ENCODE measurements around the gene PLXDC1.

DNA sequence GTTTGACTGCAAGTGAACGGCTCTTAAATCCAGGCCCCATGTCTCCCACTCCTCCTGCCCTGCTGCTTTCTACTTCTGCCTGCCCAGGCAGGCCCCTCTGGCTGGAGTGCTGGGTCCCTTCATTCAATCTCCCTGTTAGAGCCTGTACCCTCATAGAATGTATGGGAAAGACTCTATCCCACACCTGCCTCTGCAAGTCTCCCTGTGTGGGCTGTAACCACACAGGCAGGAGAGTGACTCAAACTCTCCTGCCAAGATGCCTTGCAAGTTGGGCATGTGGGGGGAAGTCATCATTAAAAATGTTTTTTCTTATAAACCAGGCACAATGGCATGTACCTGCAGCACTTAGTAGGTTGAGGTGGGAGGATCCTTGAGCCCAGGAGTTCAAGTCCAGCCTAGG lies 77.5 kb downstream of the PLXDC1 start:
- TF ChIP-seq, protein P1, sequence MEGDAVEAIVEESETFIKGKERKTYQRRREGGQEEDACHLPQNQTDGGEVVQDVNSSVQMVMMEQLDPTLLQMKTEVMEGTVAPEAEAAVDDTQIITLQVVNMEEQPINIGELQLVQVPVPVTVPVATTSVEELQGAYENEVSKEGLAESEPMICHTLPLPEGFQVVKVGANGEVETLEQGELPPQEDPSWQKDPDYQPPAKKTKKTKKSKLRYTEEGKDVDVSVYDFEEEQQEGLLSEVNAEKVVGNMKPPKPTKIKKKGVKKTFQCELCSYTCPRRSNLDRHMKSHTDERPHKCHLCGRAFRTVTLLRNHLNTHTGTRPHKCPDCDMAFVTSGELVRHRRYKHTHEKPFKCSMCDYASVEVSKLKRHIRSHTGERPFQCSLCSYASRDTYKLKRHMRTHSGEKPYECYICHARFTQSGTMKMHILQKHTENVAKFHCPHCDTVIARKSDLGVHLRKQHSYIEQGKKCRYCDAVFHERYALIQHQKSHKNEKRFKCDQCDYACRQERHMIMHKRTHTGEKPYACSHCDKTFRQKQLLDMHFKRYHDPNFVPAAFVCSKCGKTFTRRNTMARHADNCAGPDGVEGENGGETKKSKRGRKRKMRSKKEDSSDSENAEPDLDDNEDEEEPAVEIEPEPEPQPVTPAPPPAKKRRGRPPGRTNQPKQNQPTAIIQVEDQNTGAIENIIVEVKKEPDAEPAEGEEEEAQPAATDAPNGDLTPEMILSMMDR (conservative IDR thresholded peaks at IDR 0.05; ENCODE audit: low read depth, low read length) = no peak
- TF ChIP-seq EZH2 (IDR thresholded peaks at IDR 0.05; ENCODE audit: borderline replicate concordance, low read depth, low read length, poor library complexity, severe bottlenecking) = no peak

All from A673 (cell line).